ENCODE results near the gene HEATR1.

DNA sequence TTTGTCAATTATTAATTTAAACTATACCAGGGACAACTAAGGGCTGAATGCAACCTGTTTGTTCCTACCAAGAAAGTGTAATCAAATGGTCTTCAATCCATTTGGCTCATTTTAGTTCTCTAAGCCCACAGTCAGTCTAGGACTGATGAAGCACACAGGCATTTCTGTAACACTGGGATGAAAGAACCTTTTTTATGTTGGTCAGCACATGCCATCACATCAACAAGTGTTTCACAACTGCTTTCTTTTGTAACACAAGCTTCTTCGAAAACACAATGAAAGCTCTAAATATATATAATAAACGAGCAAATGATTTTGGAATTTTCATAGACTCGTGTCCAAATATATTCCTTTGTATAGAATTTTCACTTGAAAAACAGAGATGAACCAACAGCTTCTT lies 28.8 kb downstream of the HEATR1 start:
- TF ChIP-seq, protein P1, sequence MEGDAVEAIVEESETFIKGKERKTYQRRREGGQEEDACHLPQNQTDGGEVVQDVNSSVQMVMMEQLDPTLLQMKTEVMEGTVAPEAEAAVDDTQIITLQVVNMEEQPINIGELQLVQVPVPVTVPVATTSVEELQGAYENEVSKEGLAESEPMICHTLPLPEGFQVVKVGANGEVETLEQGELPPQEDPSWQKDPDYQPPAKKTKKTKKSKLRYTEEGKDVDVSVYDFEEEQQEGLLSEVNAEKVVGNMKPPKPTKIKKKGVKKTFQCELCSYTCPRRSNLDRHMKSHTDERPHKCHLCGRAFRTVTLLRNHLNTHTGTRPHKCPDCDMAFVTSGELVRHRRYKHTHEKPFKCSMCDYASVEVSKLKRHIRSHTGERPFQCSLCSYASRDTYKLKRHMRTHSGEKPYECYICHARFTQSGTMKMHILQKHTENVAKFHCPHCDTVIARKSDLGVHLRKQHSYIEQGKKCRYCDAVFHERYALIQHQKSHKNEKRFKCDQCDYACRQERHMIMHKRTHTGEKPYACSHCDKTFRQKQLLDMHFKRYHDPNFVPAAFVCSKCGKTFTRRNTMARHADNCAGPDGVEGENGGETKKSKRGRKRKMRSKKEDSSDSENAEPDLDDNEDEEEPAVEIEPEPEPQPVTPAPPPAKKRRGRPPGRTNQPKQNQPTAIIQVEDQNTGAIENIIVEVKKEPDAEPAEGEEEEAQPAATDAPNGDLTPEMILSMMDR (IDR thresholded peaks at IDR 0.05) = no peak
- no peak for TF ChIP-seq POLR2A (IDR thresholded peaks at IDR 0.05)

All from lower leg skin (tissue), 3 donors.